GM23338 (cell line): ENCODE measurements around the gene TAGLN3. TPM values are rescaled to one million over a fixed set of nuclear protein-coding genes. Genes with fewer than 3 reads are reported as not detected.

Experiments used
- ATAC-seq: fragments of 200-7000 bp; cut with Tn5 transposase; 3 replicates; pipeline ENCODE4 v1.9.1; 2020
- DNase-seq: peaks from one replicate; pipeline ENCODE4 v3.0.0-alpha.2; 2015; ENCODE audit warnings: low spot score
- H2AFZ ChIP-seq: fragments of 200-600 bp; sonication (generic); 2 replicates; pipeline ENCODE4 v1.8.0; 2016; ENCODE audit warnings: antibody characterized with exemption, mild to moderate bottlenecking, moderate library complexity
- H3F3A ChIP-seq: fragments of 200-600 bp; sonication (generic); replicated peaks from 2 replicates; pipeline ENCODE4 v1.8.0; 2017; ENCODE audit warnings: antibody characterized with exemption, mixed run types, low read depth
- H3K27ac ChIP-seq: fragments of 200-600 bp; sonication (generic); 2 replicates; pipeline ENCODE4 v1.6.1; 2016; ENCODE audit warnings: low read depth
- H3K27me3 ChIP-seq: fragments of 200-600 bp; sonication (generic); 2 replicates; pipeline ENCODE4 v1.8.0; 2016; ENCODE audit warnings: mild to moderate bottlenecking, mixed run types, moderate library complexity; ENCODE audit not compliant: insufficient read depth
- H3K36me3 ChIP-seq: fragments of 200-600 bp; sonication (generic); 2 replicates; pipeline ENCODE4 v1.8.0; 2016; ENCODE audit warnings: mild to moderate bottlenecking; ENCODE audit not compliant: insufficient read depth
- H3K4me1 ChIP-seq: fragments of 200-600 bp; sonication (generic); 2 replicates; pipeline ENCODE4 v1.8.0; 2016; ENCODE audit warnings: mild to moderate bottlenecking, moderate library complexity; ENCODE audit not compliant: insufficient read depth
- H3K4me2 ChIP-seq: fragments of 200-600 bp; sonication (generic); 2 replicates; pipeline ENCODE4 v1.7.1; 2017; ENCODE audit warnings: mixed run types
- H3K4me3 ChIP-seq: fragments of 200-600 bp; sonication (generic); 2 replicates; pipeline ENCODE4 v1.6.1; 2016; ENCODE audit warnings: mixed run types
- H3K79me2 ChIP-seq: fragments of 200-600 bp; sonication (generic); replicated peaks from 2 replicates; pipeline ENCODE4 v1.8.0; 2017; ENCODE audit warnings: mild to moderate bottlenecking; ENCODE audit not compliant: insufficient read depth
- H3K9me2 ChIP-seq: fragments of 200-600 bp; sonication (generic); 2 replicates; pipeline ENCODE4 v1.8.0; 2017; ENCODE audit not compliant: insufficient read depth
- H4K20me1 ChIP-seq: fragments of 200-600 bp; sonication (generic); replicated peaks from 2 replicates; pipeline ENCODE4 v1.8.0; 2017; ENCODE audit warnings: mild to moderate bottlenecking; ENCODE audit not compliant: insufficient read depth
- H3K27ac Mint-ChIP-seq: 2 replicates; pipeline ENCODE4 v1.8.0; 2020; ENCODE audit warnings: inconsistent platforms, mild to moderate bottlenecking, moderate library complexity, mixed read lengths
- H3K27me3 Mint-ChIP-seq: 3 replicates; pipeline ENCODE4 v1.8.0; 2022; ENCODE audit warnings: low read depth, mild to moderate bottlenecking, moderate library complexity, mixed read lengths, inconsistent platforms; ENCODE audit not compliant: insufficient read depth, poor library complexity
- H3K36me3 Mint-ChIP-seq: 3 replicates; pipeline ENCODE4 v1.8.0; 2021; ENCODE audit warnings: low read depth, mild to moderate bottlenecking, inconsistent platforms, moderate library complexity, mixed read lengths
- H3K4me1 Mint-ChIP-seq: 3 replicates; pipeline ENCODE4 v1.8.0; 2020; ENCODE audit warnings: mild to moderate bottlenecking, inconsistent platforms, mixed read lengths
- H3K4me3 Mint-ChIP-seq: 3 replicates; pipeline ENCODE4 v1.8.0; 2021; ENCODE audit warnings: moderate library complexity, mild to moderate bottlenecking, inconsistent platforms, mixed read lengths
- H3K9me3 Mint-ChIP-seq: 3 replicates; pipeline ENCODE4 v1.8.0; 2020; ENCODE audit warnings: moderate library complexity, mild to moderate bottlenecking, inconsistent platforms, mixed read lengths
- CREB1 ChIP-seq: fragments of 250-450 bp; sonication (Bioruptor Pico); IDR thresholded peaks from 2 replicates; pipeline ENCODE4 v1.5.0; 2020; ENCODE audit warnings: low read depth, mild to moderate bottlenecking, moderate library complexity
- EZH2 ChIP-seq: fragments of 200-600 bp; sonication (generic); IDR thresholded peaks from one replicate; pipeline ENCODE4 v1.8.0; 2017; ENCODE audit warnings: antibody characterized with exemption, mild to moderate bottlenecking, low read depth; ENCODE audit not compliant: unreplicated experiment
- EZH2phosphoT487 ChIP-seq: fragments of 200-600 bp; sonication (generic); IDR thresholded peaks from one replicate; pipeline ENCODE4 v1.8.1; 2018; ENCODE audit warnings: antibody characterized with exemption; ENCODE audit not compliant: unreplicated experiment
- JUNB ChIP-seq: IDR thresholded peaks from one replicate; pipeline ENCODE4 v1.6.1; 2016; ENCODE audit warnings: antibody characterized with exemption; ENCODE audit not compliant: unreplicated experiment
- NANOG ChIP-seq: IDR thresholded peaks from 2 replicates; pipeline ENCODE4 v1.6.1; 2016; ENCODE audit warnings: antibody characterized with exemption, borderline replicate concordance
- POLR2AphosphoS5 ChIP-seq: IDR thresholded peaks from 2 replicates; pipeline ENCODE4 v1.6.1; 2016; ENCODE audit warnings: antibody characterized with exemption, low read depth
- STAT1 ChIP-seq: IDR thresholded peaks from one replicate; pipeline ENCODE4 v1.6.1; 2016; ENCODE audit warnings: antibody characterized with exemption; ENCODE audit not compliant: unreplicated experiment
- ZNF331 ChIP-seq: fragments of 250-450 bp; sonication (Bioruptor Pico); IDR thresholded peaks from 2 replicates; pipeline ENCODE4 v1.5.0; 2020; ENCODE audit warnings: low read depth, mild to moderate bottlenecking, moderate library complexity
- polyA plus RNA-seq: library from polyadenylated mRNA; unstranded; fragments of >200 nt; fragmentation: Nextera tagmentation; extraction: Ambion mirVana; gene quantifications from 2 replicates; pipeline ENCODE4 v1.2.1, GENCODE V29; 2016
- total RNA-seq: library from RNA; depleted of rRNA; stranded (reverse); fragments of >200 nt; shearing (Covaris generic); gene quantifications from 2 replicates; pipeline ENCODE4 v1.2.3, GENCODE V29; 2014
- TF ChIP-seq, protein P1 (sequence below): fragments of 250-450 bp; sonication (Bioruptor Pico); IDR thresholded peaks from 2 replicates; pipeline ENCODE4 v1.5.0; 2020; ENCODE audit warnings: mild to moderate bottlenecking, moderate library complexity
- TF ChIP-seq, protein P2 (sequence below): IDR thresholded peaks from 2 replicates; pipeline ENCODE4 v1.6.1; 2016; ENCODE audit warnings: antibody characterized with exemption

TAGLN3 gene
- total and polyA plus RNA-seq, 2 experiments from 2014 or later = 6.8 to 12.6 TPM

DNA sequence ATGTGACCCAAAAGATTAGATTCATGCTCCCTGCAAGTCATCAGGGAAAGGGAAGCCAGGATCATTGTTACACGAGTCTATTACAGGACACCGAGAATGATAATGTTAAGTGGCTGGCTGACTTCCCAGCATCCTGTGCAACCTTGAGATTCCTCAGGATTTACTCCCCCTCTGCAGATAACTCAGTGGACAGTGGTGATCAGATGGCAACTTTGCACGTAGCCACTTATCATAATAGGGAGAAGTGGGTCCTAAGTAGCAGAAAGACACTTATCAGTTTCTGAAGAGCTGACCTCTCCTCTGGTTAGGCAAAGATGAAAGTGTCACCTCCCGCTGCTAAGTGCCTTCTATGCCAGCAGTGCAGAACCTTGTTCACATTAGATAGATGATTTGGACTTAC, 29.1 kb downstream of the TAGLN3 start (continued):
- TF ChIP-seq, protein P1, sequence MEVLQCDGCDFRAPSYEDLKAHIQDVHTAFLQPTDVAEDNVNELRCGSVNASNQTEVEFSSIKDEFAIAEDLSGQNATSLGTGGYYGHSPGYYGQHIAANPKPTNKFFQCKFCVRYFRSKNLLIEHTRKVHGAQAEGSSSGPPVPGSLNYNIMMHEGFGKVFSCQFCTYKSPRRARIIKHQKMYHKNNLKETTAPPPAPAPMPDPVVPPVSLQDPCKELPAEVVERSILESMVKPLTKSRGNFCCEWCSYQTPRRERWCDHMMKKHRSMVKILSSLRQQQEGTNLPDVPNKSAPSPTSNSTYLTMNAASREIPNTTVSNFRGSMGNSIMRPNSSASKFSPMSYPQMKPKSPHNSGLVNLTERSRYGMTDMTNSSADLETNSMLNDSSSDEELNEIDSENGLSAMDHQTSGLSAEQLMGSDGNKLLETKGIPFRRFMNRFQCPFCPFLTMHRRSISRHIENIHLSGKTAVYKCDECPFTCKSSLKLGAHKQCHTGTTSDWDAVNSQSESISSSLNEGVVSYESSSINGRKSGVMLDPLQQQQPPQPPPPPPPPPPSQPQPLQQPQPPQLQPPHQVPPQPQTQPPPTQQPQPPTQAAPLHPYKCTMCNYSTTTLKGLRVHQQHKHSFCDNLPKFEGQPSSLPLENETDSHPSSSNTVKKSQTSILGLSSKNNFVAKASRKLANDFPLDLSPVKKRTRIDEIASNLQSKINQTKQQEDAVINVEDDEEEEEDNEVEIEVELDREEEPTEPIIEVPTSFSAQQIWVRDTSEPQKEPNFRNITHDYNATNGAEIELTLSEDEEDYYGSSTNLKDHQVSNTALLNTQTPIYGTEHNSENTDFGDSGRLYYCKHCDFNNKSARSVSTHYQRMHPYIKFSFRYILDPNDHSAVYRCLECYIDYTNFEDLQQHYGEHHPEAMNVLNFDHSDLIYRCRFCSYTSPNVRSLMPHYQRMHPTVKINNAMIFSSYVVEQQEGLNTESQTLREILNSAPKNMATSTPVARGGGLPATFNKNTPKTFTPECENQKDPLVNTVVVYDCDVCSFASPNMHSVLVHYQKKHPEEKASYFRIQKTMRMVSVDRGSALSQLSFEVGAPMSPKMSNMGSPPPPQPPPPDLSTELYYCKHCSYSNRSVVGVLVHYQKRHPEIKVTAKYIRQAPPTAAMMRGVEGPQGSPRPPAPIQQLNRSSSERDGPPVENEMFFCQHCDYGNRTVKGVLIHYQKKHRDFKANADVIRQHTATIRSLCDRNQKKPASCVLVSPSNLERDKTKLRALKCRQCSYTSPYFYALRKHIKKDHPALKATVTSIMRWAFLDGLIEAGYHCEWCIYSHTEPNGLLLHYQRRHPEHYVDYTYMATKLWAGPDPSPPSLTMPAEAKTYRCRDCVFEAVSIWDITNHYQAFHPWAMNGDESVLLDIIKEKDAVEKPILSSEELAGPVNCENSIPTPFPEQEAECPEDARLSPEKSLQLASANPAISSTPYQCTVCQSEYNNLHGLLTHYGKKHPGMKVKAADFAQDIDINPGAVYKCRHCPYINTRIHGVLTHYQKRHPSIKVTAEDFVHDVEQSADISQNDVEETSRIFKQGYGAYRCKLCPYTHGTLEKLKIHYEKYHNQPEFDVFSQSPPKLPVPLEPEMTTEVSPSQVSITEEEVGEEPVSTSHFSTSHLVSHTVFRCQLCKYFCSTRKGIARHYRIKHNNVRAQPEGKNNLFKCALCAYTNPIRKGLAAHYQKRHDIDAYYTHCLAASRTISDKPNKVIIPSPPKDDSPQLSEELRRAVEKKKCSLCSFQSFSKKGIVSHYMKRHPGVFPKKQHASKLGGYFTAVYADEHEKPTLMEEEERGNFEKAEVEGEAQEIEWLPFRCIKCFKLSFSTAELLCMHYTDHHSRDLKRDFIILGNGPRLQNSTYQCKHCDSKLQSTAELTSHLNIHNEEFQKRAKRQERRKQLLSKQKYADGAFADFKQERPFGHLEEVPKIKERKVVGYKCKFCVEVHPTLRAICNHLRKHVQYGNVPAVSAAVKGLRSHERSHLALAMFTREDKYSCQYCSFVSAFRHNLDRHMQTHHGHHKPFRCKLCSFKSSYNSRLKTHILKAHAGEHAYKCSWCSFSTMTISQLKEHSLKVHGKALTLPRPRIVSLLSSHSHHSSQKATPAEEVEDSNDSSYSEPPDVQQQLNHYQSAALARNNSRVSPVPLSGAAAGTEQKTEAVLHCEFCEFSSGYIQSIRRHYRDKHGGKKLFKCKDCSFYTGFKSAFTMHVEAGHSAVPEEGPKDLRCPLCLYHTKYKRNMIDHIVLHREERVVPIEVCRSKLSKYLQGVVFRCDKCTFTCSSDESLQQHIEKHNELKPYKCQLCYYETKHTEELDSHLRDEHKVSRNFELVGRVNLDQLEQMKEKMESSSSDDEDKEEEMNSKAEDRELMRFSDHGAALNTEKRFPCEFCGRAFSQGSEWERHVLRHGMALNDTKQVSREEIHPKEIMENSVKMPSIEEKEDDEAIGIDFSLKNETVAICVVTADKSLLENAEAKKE (CRISPR knock-in tag) = no peak

DNA sequence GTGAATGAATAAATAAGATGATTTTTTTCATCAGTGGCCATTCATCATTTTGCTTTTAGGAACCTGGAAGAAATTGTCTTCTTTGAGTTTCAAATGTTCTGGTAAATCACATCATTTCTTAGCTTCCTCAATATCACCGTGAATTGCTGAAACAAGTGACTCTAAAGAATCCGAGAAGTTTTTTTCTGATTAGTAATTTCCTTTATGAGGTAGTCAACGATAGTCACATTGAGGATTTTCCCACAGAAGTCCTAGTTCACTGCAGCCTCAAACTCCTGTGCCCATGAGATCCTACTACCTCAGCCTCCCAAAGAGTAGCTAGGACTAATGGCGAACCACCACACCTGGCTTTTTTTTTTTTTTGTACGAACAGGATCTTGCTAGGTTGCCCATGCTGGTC, 32.2 kb downstream of the TAGLN3 start:
- DNase-seq = no peak
- TF ChIP-seq CREB1 (CRISPR knock-in tag) = no peak
- no peak for TF ChIP-seq EZH2
- TF ChIP-seq, protein P2, sequence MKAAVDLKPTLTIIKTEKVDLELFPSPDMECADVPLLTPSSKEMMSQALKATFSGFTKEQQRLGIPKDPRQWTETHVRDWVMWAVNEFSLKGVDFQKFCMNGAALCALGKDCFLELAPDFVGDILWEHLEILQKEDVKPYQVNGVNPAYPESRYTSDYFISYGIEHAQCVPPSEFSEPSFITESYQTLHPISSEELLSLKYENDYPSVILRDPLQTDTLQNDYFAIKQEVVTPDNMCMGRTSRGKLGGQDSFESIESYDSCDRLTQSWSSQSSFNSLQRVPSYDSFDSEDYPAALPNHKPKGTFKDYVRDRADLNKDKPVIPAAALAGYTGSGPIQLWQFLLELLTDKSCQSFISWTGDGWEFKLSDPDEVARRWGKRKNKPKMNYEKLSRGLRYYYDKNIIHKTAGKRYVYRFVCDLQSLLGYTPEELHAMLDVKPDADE = no peak
- TF ChIP-seq JUNB = no peak
- TF ChIP-seq STAT1 = no peak
- TF ChIP-seq EZH2phosphoT487 = no peak
- TF ChIP-seq, protein P1 (CRISPR knock-in tag) = no peak
- TF ChIP-seq ZNF331 (CRISPR knock-in tag) = no peak
- TF ChIP-seq POLR2AphosphoS5 = no peak
- no peak for TF ChIP-seq NANOG

More for the DNA sequence above, 32.2 kb downstream of the TAGLN3 start:
- H3K9me3 Mint-ChIP-seq = peaks cover 17% of the 10 kb centered on the region
- peaks cover 7% of the 10 kb centered on the region for H3K27me3 Mint-ChIP-seq
- Histone ChIP-seq H3K9me2 (no peaks in the 10 kb centered on the region), H3K27me3 (no peaks in the 10 kb centered on the region), H3K27ac (no peak overlapping the region), H3K4me2 (no peak overlapping the region), H4K20me1 (no peaks in the 10 kb centered on the region), H3K36me3 (no peaks in the 10 kb centered on the region), H2AFZ (peak overlapping the region; percentile 20; the same call in 1 of the 2 replicates), H3K4me1 (0 out of 2 replicates have a peak, but pooled peaks cover 3% of the 10 kb centered on the region), H3F3A (no peaks in the 10 kb centered on the region), H3K79me2 (no peaks in the 10 kb centered on the region), H3K4me3 (no peak overlapping the region)
- H3K4me3 Mint-ChIP-seq = no peak overlapping the region
- peaks cover 6% of the 10 kb centered on the region; the same call in 2 of the 3 replicates for H3K4me1 Mint-ChIP-seq
- H3K27ac Mint-ChIP-seq = no peak overlapping the region
- H3K36me3 Mint-ChIP-seq = peaks cover 14% of the 10 kb centered on the region
- no peak for ATAC-seq
